T-helper 1 cell treated with Interleukin-12 subunit alpha and Interleukin-12 subunit beta and Interleukin-4 antibody, amounts not matched to agents 30 ng/mL and 1 ng/mL, for 36 hours (primary cell): ENCODE measurements around the gene WFDC5. TPM values are rescaled to one million over a fixed set of nuclear protein-coding genes. Genes with fewer than 3 reads are reported as not detected.
"Not testable (repeated sequence)": the region's sequence is repeated elsewhere in the genome, so short reads cannot be mapped to it uniquely, and the experiment has no call there.

ENCODE experiments used
- intact Hi-C: fragments of 100-400 bp; cut with micrococcal nuclease; formaldehyde crosslinking; loops from one replicate; pipeline ENCODE4 v1.15.1; 2024
- total RNA-seq: library from RNA; stranded (reverse); gene quantifications from 2 replicates; pipeline ENCODE4 v1.2.3, GENCODE V29; 2022

WFDC5 gene
- not detected in 2 replicates for total RNA-seq

- intact Hi-C loops, result no loop called here
Observed at GRCh38 chr20:45114465-45115385, at the start of gene WFDC5. Gene WFDC5 (minus strand): TSS chr20:45115174. CDS start chr20:45115083, 91 bp downstream.

- intact Hi-C loops, result no loop called here
Observed at GRCh38 chr20:45163083-45163803, 48.3 kb upstream of the WFDC5 start.

- intact Hi-C loops, result no loop called here
Observed at GRCh38 chr20:45157962-45158361, 43.0 kb upstream of the WFDC5 start.

- intact Hi-C loops, result no loop called here
Observed at GRCh38 chr20:45156713-45157112, 41.7 kb upstream of the WFDC5 start.

- intact Hi-C loops, result not testable (repeated sequence)
Observed at GRCh38 chr20:45154794-45155193, 39.8 kb upstream of the WFDC5 start.

GRCh38 chr20:45154183-45154582 lies 39.2 kb upstream of the WFDC5 start:
- intact Hi-C loops, result no loop called here

- intact Hi-C loops, result no loop called here
Observed at GRCh38 chr20:45153752-45154151, 38.8 kb upstream of the WFDC5 start.

GRCh38 chr20:45153147-45153546 lies 38.2 kb upstream of the WFDC5 start:
- intact Hi-C loops, result no loop called here

GRCh38 chr20:45152405-45152804 lies 37.4 kb upstream of the WFDC5 start:
- intact Hi-C loops, result no loop called here

GRCh38 chr20:45149062-45149461 lies 34.1 kb upstream of the WFDC5 start:
- intact Hi-C loops, result no loop called here

- intact Hi-C loops, result no loop called here
Observed at GRCh38 chr20:45140836-45141235, 25.9 kb upstream of the WFDC5 start.

- intact Hi-C loops, result loop anchor here (2.0 kb wide), 1 partner anchor 631 kb away; no protein-coding TSS in a partner anchor
Observed at GRCh38 chr20:45139733-45140375, 24.9 kb upstream of the WFDC5 start.

- intact Hi-C loops, result loop anchor here (1.0 to 2.0 kb wide), 2 partner anchors 152 to 632 kb away; no protein-coding TSS in a partner anchor
Observed at GRCh38 chr20:45138561-45139300, 23.8 kb upstream of the WFDC5 start.

- intact Hi-C loops, result no loop called here
Observed at GRCh38 chr20:45136911-45137310, 21.9 kb upstream of the WFDC5 start.

- intact Hi-C loops, result no loop called here
Observed at GRCh38 chr20:45128099-45128498, 13.1 kb upstream of the WFDC5 start.

- intact Hi-C loops, result no loop called here
Observed at GRCh38 chr20:45124365-45124764, 9.4 kb upstream of the WFDC5 start, which contains the start of gene WFDC12. Gene WFDC12 (minus strand): TSS chr20:45124465. CDS start chr20:45124447, 18 bp downstream.

GRCh38 chr20:45121388-45121787 lies 6.4 kb upstream of the WFDC5 start:
- intact Hi-C loops, result no loop called here

- intact Hi-C loops, result no loop called here
Observed at GRCh38 chr20:45119556-45120266, 4.7 kb upstream of the WFDC5 start.

- intact Hi-C loops, result no loop called here
Observed at GRCh38 chr20:45118028-45118427, 3.1 kb upstream of the WFDC5 start.

GRCh38 chr20:45117581-45117980 lies 2.6 kb upstream of the WFDC5 start:
- intact Hi-C loops, result no loop called here
